Aorta (tissue), 5 donors: ENCODE results near the gene LPP. TPM values are rescaled to one million over a fixed set of nuclear protein-coding genes. Genes with fewer than 3 reads are reported as not detected.

Experiments used
- ATAC-seq: fragments of 200-7000 bp; cut with Tn5 transposase; one replicate; pipeline ENCODE4 v1.9.1; 2022; ENCODE audit warnings: moderate library complexity; ENCODE audit not compliant: low FRiP score
- DNase-seq, 2 donors: peaks; one replicate each; pipeline ENCODE4 v3.0.0-alpha.2; 2020
- H3K27ac ChIP-seq, 2 donors: one replicate each; pipeline ENCODE4 v1.5.1; 2013; ENCODE audit warnings: low read length in 2 of 2, mild to moderate bottlenecking in 2 of 2, moderate library complexity in 2 of 2, control low read depth in 1 of 2, inconsistent platforms in 1 of 2, low read depth in 1 of 2
- H3K27me3 ChIP-seq, 2 donors: one replicate each; pipeline ENCODE4 v1.6.1; 2013; ENCODE audit warnings: control low read depth in 1 of 2, low read length in 1 of 2, mild to moderate bottlenecking in 1 of 2, moderate library complexity in 1 of 2; ENCODE audit not compliant: insufficient read depth in 2 of 2, control insufficient read depth in 1 of 2
- H3K36me3 ChIP-seq, 2 donors: one replicate each; pipeline ENCODE4 v1.6.1; 2013; ENCODE audit warnings: control low read depth in 1 of 2, low read length in 1 of 2, mild to moderate bottlenecking in 1 of 2; ENCODE audit not compliant: insufficient read depth in 2 of 2, control insufficient read depth in 1 of 2
- H3K4me1 ChIP-seq, 2 donors: one replicate each; pipeline ENCODE4 v1.6.1; 2013; ENCODE audit warnings: low read length in 2 of 2, control low read depth in 1 of 2, mild to moderate bottlenecking in 1 of 2, moderate library complexity in 1 of 2; ENCODE audit not compliant: insufficient read depth in 2 of 2, control insufficient read depth in 1 of 2
- H3K4me3 ChIP-seq, 2 donors: one replicate each; pipeline ENCODE4 v1.5.1; 2013; ENCODE audit warnings: low read length in 2 of 2, control low read depth in 1 of 2, mild to moderate bottlenecking in 1 of 2
- H3K9me3 ChIP-seq: one replicate; pipeline ENCODE4 v1.6.1; 2013; ENCODE audit warnings: mild to moderate bottlenecking, low read length; ENCODE audit not compliant: control insufficient read depth
- WGBS, 2 donors: extraction: QIAGEN DNeasy Blood & Tissue Kit; methylation state at CpG; one replicate each; pipeline ENCODE4 v1.1.7; 2013; 5-methylcytosine and 5-hydroxymethylcytosine counted together
- intact Hi-C, 2 donors: fragments of 100-400 bp; cut with DNase I; formaldehyde crosslinking; loops; one replicate each; pipeline versions ENCODE4 v1.14.2 to v1.15.0; 2022
- long read RNA-seq, 2 donors: library from polyadenylated mRNA; unstranded; transcript quantifications; one replicate each; pipeline ENCODE4 v2.0.0, GENCODE V29; 2020 to 2021
- polyA plus RNA-seq, 2 donors: library from polyadenylated mRNA; stranded (reverse); fragments of 200-250 nt; gene quantifications; one replicate each; pipeline ENCODE4 v1.2.3, GENCODE V29; 2013
- total RNA-seq, 2 donors: library from RNA; stranded (reverse); fragmentation: NEBNext Ultra II Directional; extraction: Animal tissue kit (Norgen Biotek cat#: 25700); gene quantifications; one replicate each; pipeline ENCODE4 v1.2.1, GENCODE V29; 2021
- donor health status: healthy with polysubstance abuse.
- donor health status: Bipolar disorder and iron deficiency.
- donor health status: DM: no; HTN: no; CAD: no.
- donor health status: DM: no; HTN: no; CAD: no.
- donor health status: DM: yes; HTN: yes; CAD: no.

Gene LPP
- total RNA-seq (1,000 to 10,000 TPM in 1 of 2 donors, 100 to 1,000 TPM in 1; 995 to 2,536 TPM), polyA plus RNA-seq (10 to 100 TPM; 37.7 to 58.8 TPM)
- long read RNA-seq, donor 1, full-length matches to known transcripts, result 18 of 1,206 reads
- long read RNA-seq, donor 1, partial matches to known transcripts, result 234 of 1,206 reads
- long read RNA-seq, donor 1, other reads (novel, unspliced or antisense), result 954 of 1,206 reads
- long read RNA-seq, donor 2, partial matches to known transcripts, result 87 of 337 reads
- long read RNA-seq, donor 2, other reads (novel, unspliced or antisense), result 250 of 337 reads

DNA sequence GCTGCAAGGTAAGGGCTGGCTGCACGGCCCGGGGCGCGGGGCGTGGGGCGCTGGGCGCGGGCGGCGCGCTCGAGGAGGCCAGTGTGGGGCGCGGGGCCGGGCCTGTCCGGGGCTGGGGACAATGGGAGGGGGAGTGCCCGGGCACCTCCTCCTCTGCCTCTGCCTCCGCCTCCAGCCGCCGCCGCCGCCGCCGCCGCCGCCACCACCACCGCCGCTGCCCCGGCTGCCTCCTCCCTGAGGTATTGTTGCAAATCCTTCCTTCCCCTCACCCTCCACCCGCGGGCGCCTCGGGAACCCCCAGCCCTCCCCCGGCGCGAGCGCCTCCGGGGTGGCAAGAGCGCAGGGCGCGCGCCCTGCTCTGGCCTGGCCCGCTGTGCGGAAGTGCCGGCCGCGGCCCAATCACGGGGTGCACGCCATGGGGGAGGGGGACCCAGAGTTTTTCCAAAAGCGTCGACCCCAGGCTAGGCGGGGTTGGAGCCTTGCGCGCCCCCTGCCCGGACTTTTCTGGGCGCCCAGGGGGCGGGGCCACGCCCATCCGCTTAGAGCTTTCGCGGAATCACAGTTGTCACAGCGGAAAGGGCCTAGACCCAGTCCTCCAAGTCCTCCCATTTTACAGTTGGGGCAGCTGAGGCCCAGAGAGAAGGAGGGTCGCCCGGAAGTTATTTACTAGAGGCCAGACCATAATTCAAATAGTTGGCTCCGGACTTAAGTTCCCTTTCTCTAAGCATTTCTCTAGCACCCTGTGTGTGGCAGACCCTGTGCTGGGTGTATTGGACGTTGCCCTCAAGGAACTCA lies at the start of gene LPP:
Gene LPP, plus strand, starts transcription at position 144 of the 795 bp plus-strand sequence. CDS start 251,964 bp downstream, outside the sequence.
- H3K4me1 ChIP-seq, result peaks cover 3 to 8% of the 10 kb centered on the region in 2 donors
- WGBS, 2 donors, result 1% methylated on average over 38 to 66 of the region's 66 CpGs
- peak within 1 kb of the TSS; percentile 29 to 77 for H3K4me3 ChIP-seq
- H3K27me3 ChIP-seq, result no peaks in the 10 kb centered on the region
- intact Hi-C loops, result loop anchor here (5.0 to 10.0 kb wide), 3 partner anchors 102 to 801 kb away; no protein-coding TSS in a partner anchor
- H3K36me3 ChIP-seq, result no peaks in the 10 kb centered on the region
- no peaks in the 10 kb centered on the region for H3K9me3 ChIP-seq
- H3K27ac ChIP-seq, result peak within 1 kb of the TSS; percentile 98 to 99
- DNase-seq (peak; percentile 90 to 92), ATAC-seq (peak; percentile 88)

DNA sequence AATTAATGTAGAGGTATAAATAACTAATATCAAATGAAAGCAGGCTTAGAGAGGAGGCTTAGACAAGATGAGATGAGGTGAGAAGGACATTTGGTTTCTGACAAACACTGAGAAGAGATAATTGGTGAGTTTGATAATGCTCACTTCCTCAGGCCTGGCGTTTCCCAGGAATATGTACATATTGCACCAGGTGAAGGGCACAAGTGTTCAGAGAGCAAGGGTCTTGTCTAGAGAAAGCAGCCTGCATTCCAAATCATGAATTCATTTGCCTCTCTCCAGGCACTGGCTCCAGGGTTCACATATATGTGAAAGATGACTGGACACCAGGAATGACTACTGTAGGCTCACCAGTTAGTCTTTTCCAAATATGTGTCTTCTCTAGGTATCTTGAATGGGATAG lies 48.0 kb upstream of the LPP start:
- H3K27ac ChIP-seq, result no peak overlapping the region
- no peaks in the 10 kb centered on the region for H3K27me3 ChIP-seq
- H3K4me1 ChIP-seq, result no peaks in the 10 kb centered on the region
- WGBS, 2 donors, result 95 to 100% methylated on average over 1 of the region's 1 CpG
- no peak for DNase-seq
- no peak overlapping the region for H3K4me3 ChIP-seq
- ATAC-seq, result no peak
- H3K36me3 ChIP-seq, result no peaks in the 10 kb centered on the region
- intact Hi-C loops, result no loop called here
- peaks cover under 1% of the 10 kb centered on the region for H3K9me3 ChIP-seq

GRCh38 chr3:188106454-188106853 lies 47.5 kb upstream of the LPP start:
- Histone ChIP-seq H3K27me3 (no peaks in the 10 kb centered on the region), H3K9me3 (no peaks in the 10 kb centered on the region), H3K4me3 (no peak overlapping the region), H3K27ac (no peak overlapping the region), H3K36me3 (no peaks in the 10 kb centered on the region), H3K4me1 (no peaks in the 10 kb centered on the region)
- DNase-seq (no peak), ATAC-seq (no peak)
- intact Hi-C loops, result no loop called here
- WGBS, 2 donors, result 93% methylated on average over 5 of the region's 5 CpGs

DNA sequence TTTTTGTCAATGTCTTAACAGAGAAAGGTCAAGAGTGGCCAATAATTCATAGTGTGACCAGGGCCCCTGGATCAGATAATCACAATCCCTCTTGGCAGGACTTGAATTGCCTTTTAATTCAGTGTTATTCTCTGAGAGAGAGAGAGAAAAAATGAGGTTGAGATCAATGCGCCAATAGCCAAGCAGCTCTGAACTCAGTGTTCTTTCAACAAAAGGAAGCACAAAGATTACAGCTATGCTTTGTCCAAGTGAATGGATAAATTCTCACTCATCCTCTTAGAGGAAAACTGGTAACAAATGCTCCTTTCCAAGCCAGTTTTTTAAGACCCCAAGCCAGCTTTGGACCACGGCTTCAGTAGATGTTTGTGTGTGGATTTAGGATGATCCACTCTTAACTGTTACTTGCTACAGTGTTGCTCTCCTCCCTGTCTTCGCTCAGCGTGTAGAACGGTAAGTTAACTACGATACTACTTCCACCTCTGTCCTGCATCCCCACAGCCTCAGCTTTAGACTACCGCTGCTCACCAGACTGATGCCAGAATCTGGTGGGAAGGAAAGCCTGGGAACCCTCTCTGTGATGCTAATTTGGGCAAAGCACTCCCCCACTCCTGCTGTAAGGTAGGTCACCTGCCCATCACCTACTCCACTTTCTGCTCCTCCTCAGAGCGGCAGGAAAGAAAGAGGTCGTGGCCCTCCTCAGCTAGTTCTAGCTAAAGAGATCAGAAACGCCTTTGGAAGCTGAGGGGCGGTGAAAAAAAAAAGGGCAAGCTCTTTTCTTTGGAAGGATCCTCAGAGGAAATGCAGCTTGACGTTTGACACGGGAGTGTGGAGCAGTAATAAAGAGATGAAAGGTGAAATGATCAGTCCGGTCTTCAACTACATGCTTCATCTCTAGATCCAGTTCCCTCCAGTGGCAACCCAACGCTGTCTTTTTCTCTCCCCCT lies 46.8 kb upstream of the LPP start:
- H3K36me3 ChIP-seq, result no peaks in the 10 kb centered on the region
- H3K4me1 ChIP-seq, result no peaks in the 10 kb centered on the region
- ATAC-seq (no peak), DNase-seq (no peak)
- WGBS, 2 donors, result 82 to 85% methylated on average over 15 of the region's 15 CpGs
- H3K4me3 ChIP-seq, result no peak overlapping the region
- H3K27ac ChIP-seq, result no peak overlapping the region
- intact Hi-C loops, result no loop called here
- H3K27me3 ChIP-seq, result no peaks in the 10 kb centered on the region
- no peaks in the 10 kb centered on the region for H3K9me3 ChIP-seq

- 94 to 95% methylated on average over 4 of the region's 4 CpGs for WGBS, 2 donors
- Histone ChIP-seq H3K4me1 (no peaks in the 10 kb centered on the region), H3K9me3 (no peaks in the 10 kb centered on the region), H3K4me3 (no peak overlapping the region), H3K36me3 (no peaks in the 10 kb centered on the region), H3K27ac (no peak overlapping the region), H3K27me3 (no peaks in the 10 kb centered on the region)
- DNase-seq (no peak), ATAC-seq (no peak)
- intact Hi-C loops, result no loop called here
Measured at GRCh38 chr3:188108703-188109412, 45.1 kb upstream of the LPP start.

GRCh38 chr3:188111002-188111584 lies 42.9 kb upstream of the LPP start:
- DNase-seq, result no peak
- Histone ChIP-seq H3K4me3 (no peak overlapping the region), H3K9me3 (no peaks in the 10 kb centered on the region), H3K36me3 (no peaks in the 10 kb centered on the region), H3K27me3 (no peaks in the 10 kb centered on the region), H3K4me1 (no peaks in the 10 kb centered on the region), H3K27ac (no peak overlapping the region)
- intact Hi-C loops, result no loop called here
- WGBS, 2 donors, result 85 to 88% methylated on average over 2 of the region's 2 CpGs
- ATAC-seq, result no peak

- intact Hi-C loops, result no loop called here
- no peaks in the 10 kb centered on the region for H3K4me1 ChIP-seq
- no peaks in the 10 kb centered on the region for H3K27me3 ChIP-seq
- H3K4me3 ChIP-seq, result no peak overlapping the region
- ATAC-seq, result peak; percentile 46
- no peaks in the 10 kb centered on the region for H3K36me3 ChIP-seq
- DNase-seq, result no peak
- H3K9me3 ChIP-seq, result no peaks in the 10 kb centered on the region
- H3K27ac ChIP-seq, result no peak overlapping the region
Measured at GRCh38 chr3:188113756-188114155, 40.2 kb upstream of the LPP start.

- Histone ChIP-seq H3K9me3 (no peaks in the 10 kb centered on the region), H3K27me3 (no peaks in the 10 kb centered on the region), H3K4me1 (no peaks in the 10 kb centered on the region), H3K4me3 (no peak overlapping the region), H3K27ac (no peak overlapping the region), H3K36me3 (no peaks in the 10 kb centered on the region)
- ATAC-seq (no peak), DNase-seq (no peak)
- 81 to 95% methylated on average over 3 of the region's 3 CpGs for WGBS, 2 donors
- intact Hi-C loops, result no loop called here
Measured at GRCh38 chr3:188119846-188120245, 34.1 kb upstream of the LPP start.
